SIG-M5 (cell line): ENCODE results near the gene DST.

Source experiments
- DNase-seq: peaks from one replicate; lab custom pipeline; 2025; lab: John Stamatoyannopoulos, UW

Gene DST

GRCh38 chr6:56620229-56620868 lies 22.3 kb downstream of the DST start:
- DNase-seq = no peak

- no peak for DNase-seq
These were observed 24.6 kb downstream of the DST start for GRCh38 chr6:56618050-56618449.

- DNase-seq = no peak
These were observed 25.7 kb downstream of the DST start for GRCh38 chr6:56616967-56617366.

- DNase-seq = no peak
These were observed 29.3 kb downstream of the DST start for GRCh38 chr6:56613247-56613851.

GRCh38 chr6:56608332-56608731 lies 34.4 kb downstream of the DST start:
- DNase-seq = no peak

GRCh38 chr6:56607111-56607752 lies 35.5 kb downstream of the DST start:
- DNase-seq = no peak

- no peak for DNase-seq
These were observed 37.3 kb downstream of the DST start for GRCh38 chr6:56605435-56605834.

GRCh38 chr6:56604186-56604585 lies 38.5 kb downstream of the DST start:
- no peak for DNase-seq

- DNase-seq = no peak
These were observed 41.3 kb downstream of the DST start for GRCh38 chr6:56601390-56601789.

- peak; percentile 35 for DNase-seq
These were observed 47.1 kb downstream of the DST start for GRCh38 chr6:56595490-56596122.

- DNase-seq = no peak
These were observed 48.0 kb downstream of the DST start for GRCh38 chr6:56594699-56595098.

- peak; percentile 42 for DNase-seq
These were observed 48.8 kb downstream of the DST start for GRCh38 chr6:56593801-56594318.

- no peak for DNase-seq
These were observed 60.5 kb downstream of the DST start for GRCh38 chr6:56582236-56582635.

GRCh38 chr6:56581296-56581925 lies 61.3 kb downstream of the DST start:
- no peak for DNase-seq

GRCh38 chr6:56580271-56580670 lies 62.4 kb downstream of the DST start:
- DNase-seq = no peak

- DNase-seq = no peak
These were observed 63.4 kb downstream of the DST start for GRCh38 chr6:56579155-56579851.

GRCh38 chr6:56575736-56576135 lies 67.0 kb downstream of the DST start:
- no peak for DNase-seq

- DNase-seq = no peak
These were observed 68.4 kb downstream of the DST start for GRCh38 chr6:56574292-56574691.

- DNase-seq = no peak
These were observed 69.1 kb downstream of the DST start for GRCh38 chr6:56573624-56574023.

- no peak for DNase-seq
These were observed 69.8 kb downstream of the DST start for GRCh38 chr6:56572788-56573471.

GRCh38 chr6:56571605-56572004 lies 71.1 kb downstream of the DST start:
- no peak for DNase-seq
